GF-D8 (cell line): ENCODE results near the gene UBE2D1.
"Not testable (repeated sequence)": the region's sequence is repeated elsewhere in the genome, so short reads cannot be mapped to it uniquely, and the experiment has no call there.

Experiments used
- DNase-seq: peaks from one replicate; lab custom pipeline; 2025; lab: John Stamatoyannopoulos, UW

Gene UBE2D1

GRCh38 chr10:58384095-58384494, 49.3 kb downstream of the UBE2D1 start:
- peak; percentile 90 for DNase-seq

GRCh38 chr10:58384544-58384998, 49.8 kb downstream of the UBE2D1 start:
- DNase-seq: no peak

GRCh38 chr10:58384999-58385783, 50.4 kb downstream of the UBE2D1 start, which contains the start of gene TFAM:
Gene TFAM (plus strand): TSS chr10:58385410. CDS start chr10:58385548, 138 bp downstream.
- peak; percentile 90 for DNase-seq

- DNase-seq: no peak
Observed at GRCh38 chr10:58385784-58386112, 50.9 kb downstream of the UBE2D1 start.

GRCh38 chr10:58389024-58389423, 54.2 kb downstream of the UBE2D1 start:
- DNase-seq: no peak

GRCh38 chr10:58393317-58393716, 58.5 kb downstream of the UBE2D1 start:
- no peak for DNase-seq

- DNase-seq: no peak
Observed at GRCh38 chr10:58394471-58394870, 59.7 kb downstream of the UBE2D1 start.

GRCh38 chr10:58396057-58396456, 61.3 kb downstream of the UBE2D1 start:
- no peak for DNase-seq

- DNase-seq: no peak
Observed at GRCh38 chr10:58397830-58398229, 63.0 kb downstream of the UBE2D1 start.

- no peak for DNase-seq
Observed at GRCh38 chr10:58399410-58399809, 64.6 kb downstream of the UBE2D1 start.

GRCh38 chr10:58400609-58401008, 65.8 kb downstream of the UBE2D1 start:
- DNase-seq: no peak

GRCh38 chr10:58404001-58404400, 69.2 kb downstream of the UBE2D1 start:
- no peak for DNase-seq

GRCh38 chr10:58409956-58410610, 75.3 kb downstream of the UBE2D1 start:
- DNase-seq: no peak

GRCh38 chr10:58412502-58412961, 77.7 kb downstream of the UBE2D1 start:
- no peak for DNase-seq

- no peak for DNase-seq
Observed at GRCh38 chr10:58414270-58415041, 79.7 kb downstream of the UBE2D1 start.

- DNase-seq: no peak
Observed at GRCh38 chr10:58415757-58416156, 81.0 kb downstream of the UBE2D1 start.

GRCh38 chr10:58417902-58418301, 83.1 kb downstream of the UBE2D1 start:
- not testable (repeated sequence) for DNase-seq
